ENCODE data around the gene TEX47. TPM values are rescaled to one million over a fixed set of nuclear protein-coding genes. Genes with fewer than 3 reads are reported as not detected.

Gene TEX47
- total RNA-seq (not detected), polyA plus RNA-seq (not detected)

DNA sequence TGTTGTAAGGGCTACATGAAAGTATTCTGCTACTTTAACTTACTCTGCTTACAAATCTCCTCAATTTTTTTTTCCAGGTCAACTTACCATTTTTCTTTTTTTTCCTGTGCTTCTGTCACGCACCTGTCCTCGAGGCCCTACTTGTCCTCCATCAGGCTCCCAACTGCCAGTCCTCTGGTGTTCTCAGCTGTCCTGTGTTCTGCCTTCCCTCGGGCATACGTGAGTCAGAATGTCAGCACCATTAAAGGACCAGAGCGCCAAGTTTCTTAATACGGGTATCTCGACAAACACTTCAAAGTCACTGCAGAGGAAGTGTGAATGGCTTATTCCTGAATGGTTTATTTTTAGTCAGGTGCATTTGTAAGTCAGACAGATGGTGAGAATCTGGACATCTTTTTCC is at the start of gene TEX47:
Gene TEX47 (minus strand): TSS at position 185 of the 400 bp plus-strand sequence. CDS start 795 bp downstream, outside the sequence.
- Histone ChIP-seq H3K27me3 (ENCODE audit: control insufficient read depth in 4 of 4, insufficient read depth in 4 of 4, low read length in 3 of 4) (no peaks in the 10 kb centered on the region), H3K9me3 (ENCODE audit: control insufficient read depth in 4 of 4, low read length in 3 of 4) (no peaks in the 10 kb centered on the region), H3K27ac (ENCODE audit: low read depth in 1 of 2, low read length in 2 of 2) (no peak within 1 kb of the TSS), H3K4me3 (ENCODE audit: low read depth in 1 of 3, low read length in 3 of 3) (no peak within 1 kb of the TSS), H3K9ac (ENCODE audit: low read depth in 1 of 2, low read length in 2 of 2) (no peak within 1 kb of the TSS), H3K4me1 (ENCODE audit: control insufficient read depth in 4 of 4, insufficient read depth in 4 of 4, low read length in 3 of 4) (peaks cover 2 to 4% (median 3%) of the 10 kb centered on the region in 4 donors), H3K36me3 (ENCODE audit: control insufficient read depth in 4 of 4, insufficient read depth in 3 of 4, low read depth in 1 of 4, low read length in 3 of 4) (no peaks in the 10 kb centered on the region)
- TF ChIP-seq, protein P1, sequence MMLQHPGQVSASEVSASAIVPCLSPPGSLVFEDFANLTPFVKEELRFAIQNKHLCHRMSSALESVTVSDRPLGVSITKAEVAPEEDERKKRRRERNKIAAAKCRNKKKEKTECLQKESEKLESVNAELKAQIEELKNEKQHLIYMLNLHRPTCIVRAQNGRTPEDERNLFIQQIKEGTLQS (IDR thresholded peaks at IDR 0.05): no peak
- no peak for TF ChIP-seq HNF4G (IDR thresholded peaks at IDR 0.05)
- TF ChIP-seq FOXA1 (IDR thresholded peaks at IDR 0.05): no peak
- TF ChIP-seq YY1 (IDR thresholded peaks at IDR 0.05): no peak
- no peak for TF ChIP-seq RAD21 (IDR thresholded peaks at IDR 0.05)
- TF ChIP-seq HNF4A (conservative IDR thresholded peaks at IDR 0.05): no peak
- TF ChIP-seq NR2F2 (IDR thresholded peaks at IDR 0.05): no peak
- TF ChIP-seq RXRA (IDR thresholded peaks at IDR 0.05): no peak
- TF ChIP-seq, protein P2, sequence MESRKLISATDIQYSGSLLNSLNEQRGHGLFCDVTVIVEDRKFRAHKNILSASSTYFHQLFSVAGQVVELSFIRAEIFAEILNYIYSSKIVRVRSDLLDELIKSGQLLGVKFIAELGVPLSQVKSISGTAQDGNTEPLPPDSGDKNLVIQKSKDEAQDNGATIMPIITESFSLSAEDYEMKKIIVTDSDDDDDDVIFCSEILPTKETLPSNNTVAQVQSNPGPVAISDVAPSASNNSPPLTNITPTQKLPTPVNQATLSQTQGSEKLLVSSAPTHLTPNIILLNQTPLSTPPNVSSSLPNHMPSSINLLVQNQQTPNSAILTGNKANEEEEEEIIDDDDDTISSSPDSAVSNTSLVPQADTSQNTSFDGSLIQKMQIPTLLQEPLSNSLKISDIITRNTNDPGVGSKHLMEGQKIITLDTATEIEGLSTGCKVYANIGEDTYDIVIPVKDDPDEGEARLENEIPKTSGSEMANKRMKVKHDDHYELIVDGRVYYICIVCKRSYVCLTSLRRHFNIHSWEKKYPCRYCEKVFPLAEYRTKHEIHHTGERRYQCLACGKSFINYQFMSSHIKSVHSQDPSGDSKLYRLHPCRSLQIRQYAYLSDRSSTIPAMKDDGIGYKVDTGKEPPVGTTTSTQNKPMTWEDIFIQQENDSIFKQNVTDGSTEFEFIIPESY (IDR thresholded peaks at IDR 0.05): no peak
- TF ChIP-seq, protein P3, sequence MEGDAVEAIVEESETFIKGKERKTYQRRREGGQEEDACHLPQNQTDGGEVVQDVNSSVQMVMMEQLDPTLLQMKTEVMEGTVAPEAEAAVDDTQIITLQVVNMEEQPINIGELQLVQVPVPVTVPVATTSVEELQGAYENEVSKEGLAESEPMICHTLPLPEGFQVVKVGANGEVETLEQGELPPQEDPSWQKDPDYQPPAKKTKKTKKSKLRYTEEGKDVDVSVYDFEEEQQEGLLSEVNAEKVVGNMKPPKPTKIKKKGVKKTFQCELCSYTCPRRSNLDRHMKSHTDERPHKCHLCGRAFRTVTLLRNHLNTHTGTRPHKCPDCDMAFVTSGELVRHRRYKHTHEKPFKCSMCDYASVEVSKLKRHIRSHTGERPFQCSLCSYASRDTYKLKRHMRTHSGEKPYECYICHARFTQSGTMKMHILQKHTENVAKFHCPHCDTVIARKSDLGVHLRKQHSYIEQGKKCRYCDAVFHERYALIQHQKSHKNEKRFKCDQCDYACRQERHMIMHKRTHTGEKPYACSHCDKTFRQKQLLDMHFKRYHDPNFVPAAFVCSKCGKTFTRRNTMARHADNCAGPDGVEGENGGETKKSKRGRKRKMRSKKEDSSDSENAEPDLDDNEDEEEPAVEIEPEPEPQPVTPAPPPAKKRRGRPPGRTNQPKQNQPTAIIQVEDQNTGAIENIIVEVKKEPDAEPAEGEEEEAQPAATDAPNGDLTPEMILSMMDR (IDR thresholded peaks at IDR 0.05; ENCODE audit: low read depth, low read length, missing input control): no peak
- no peak for TF ChIP-seq GABPA (IDR thresholded peaks at IDR 0.05 in 1 of 2, conservative IDR thresholded peaks at IDR 0.05 in 1 of 2)
- no peak for TF ChIP-seq EGR1 (IDR thresholded peaks at IDR 0.05; ENCODE audit: low read depth in 2 of 2)
- no peak for TF ChIP-seq JUND (IDR thresholded peaks at IDR 0.05)
- no peak for TF ChIP-seq TAF1 (conservative IDR thresholded peaks at IDR 0.05)
- TF ChIP-seq, protein P4, sequence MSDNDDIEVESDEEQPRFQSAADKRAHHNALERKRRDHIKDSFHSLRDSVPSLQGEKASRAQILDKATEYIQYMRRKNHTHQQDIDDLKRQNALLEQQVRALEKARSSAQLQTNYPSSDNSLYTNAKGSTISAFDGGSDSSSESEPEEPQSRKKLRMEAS (IDR thresholded peaks at IDR 0.05): no peak
- no peak for TF ChIP-seq FOXA2 (IDR thresholded peaks at IDR 0.05)
- DNase-seq (ENCODE audit: low spot score): no peak
- WGBS: 91% methylated on average over 7 of the region's 7 CpGs

DNA sequence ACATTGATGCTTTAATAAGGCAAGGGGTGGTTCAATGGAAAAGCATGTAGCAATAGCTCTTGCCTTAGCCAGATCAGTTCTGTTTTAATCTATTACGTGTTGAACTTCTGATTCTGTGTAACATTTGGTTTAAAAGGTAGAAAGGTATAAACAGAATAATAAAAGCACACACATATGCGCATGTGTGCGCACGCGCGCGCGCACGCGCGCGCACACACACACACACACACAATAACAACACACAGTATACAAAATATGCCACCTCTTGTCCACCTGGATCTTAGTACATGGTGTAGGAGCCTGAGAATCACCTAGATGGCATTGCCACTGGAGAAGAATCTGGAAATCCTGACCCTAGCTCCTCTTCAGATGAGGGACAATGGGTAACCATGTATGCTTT is 49.6 kb upstream of the TEX47 start:
- no peak for DNase-seq (ENCODE audit: low spot score)
- TF ChIP-seq YY1 (IDR thresholded peaks at IDR 0.05) (no peak), EGR1 (IDR thresholded peaks at IDR 0.05; ENCODE audit: low read depth in 2 of 2) (no peak), GABPA (IDR thresholded peaks at IDR 0.05 in 1 of 2, conservative IDR thresholded peaks at IDR 0.05 in 1 of 2) (no peak), HNF4A (conservative IDR thresholded peaks at IDR 0.05) (no peak), RXRA (IDR thresholded peaks at IDR 0.05) (no peak), FOXA2 (IDR thresholded peaks at IDR 0.05) (no peak), RAD21 (IDR thresholded peaks at IDR 0.05) (no peak), TAF1 (conservative IDR thresholded peaks at IDR 0.05) (no peak), JUND (IDR thresholded peaks at IDR 0.05) (no peak), SP1 (IDR thresholded peaks at IDR 0.05) (no peak)
- TF ChIP-seq, protein P1 (IDR thresholded peaks at IDR 0.05): no peak
- TF ChIP-seq, protein P4 (IDR thresholded peaks at IDR 0.05): no peak
- no peaks in the 10 kb centered on the region for H3K36me3 ChIP-seq (ENCODE audit: control insufficient read depth in 4 of 4, insufficient read depth in 3 of 4, low read depth in 1 of 4, low read length in 3 of 4)
- no peak overlapping the region for H3K4me3 ChIP-seq (ENCODE audit: low read depth in 1 of 3, low read length in 3 of 3)
- 90% methylated on average over 12 of the region's 12 CpGs for WGBS
- no peaks in the 10 kb centered on the region for H3K4me1 ChIP-seq (ENCODE audit: control insufficient read depth in 4 of 4, insufficient read depth in 4 of 4, low read length in 3 of 4)
- no peak overlapping the region for H3K9ac ChIP-seq (ENCODE audit: low read depth in 1 of 2, low read length in 2 of 2)
- H3K27me3 ChIP-seq (ENCODE audit: control insufficient read depth in 4 of 4, insufficient read depth in 4 of 4, low read length in 3 of 4): no peaks in the 10 kb centered on the region
- no peak overlapping the region for H3K27ac ChIP-seq (ENCODE audit: low read depth in 1 of 2, low read length in 2 of 2)
- H3K9me3 ChIP-seq (ENCODE audit: control insufficient read depth in 4 of 4, low read length in 3 of 4): no peaks in the 10 kb centered on the region
